ENCODE measurements around the gene C1QTNF12. TPM values are rescaled to one million over a fixed set of nuclear protein-coding genes. Genes with fewer than 3 reads are reported as not detected.

Gene C1QTNF12
- total RNA-seq, 6 experiments from 2014 or later, result 0.40 to 4.0 (median 1.1) TPM; not detected in 1

DNA sequence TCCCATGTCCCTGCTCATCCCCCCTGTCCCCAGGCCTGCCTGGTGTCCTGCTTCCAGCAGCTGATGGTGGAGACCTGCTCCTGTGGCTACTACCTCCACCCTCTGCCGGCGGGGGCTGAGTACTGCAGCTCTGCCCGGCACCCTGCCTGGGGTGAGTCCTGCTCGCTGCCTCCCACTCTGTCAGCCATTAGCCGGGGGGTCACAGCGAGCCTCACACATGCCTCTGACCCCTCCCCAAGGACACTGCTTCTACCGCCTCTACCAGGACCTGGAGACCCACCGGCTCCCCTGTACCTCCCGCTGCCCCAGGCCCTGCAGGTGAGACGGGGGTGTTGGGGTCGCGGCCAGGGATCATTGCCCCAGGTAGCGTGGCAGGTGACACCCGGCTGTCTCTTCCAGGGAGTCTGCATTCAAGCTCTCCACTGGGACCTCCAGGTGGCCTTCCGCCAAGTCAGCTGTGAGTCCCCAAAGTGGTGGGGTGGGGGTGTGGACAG, 43.8 kb upstream of the C1QTNF12 start:
- 22% methylated on average over 5 of the region's 15 CpGs for WGBS (ENCODE audit: insufficient coverage, low coverage, low lambda C conversion rate, missing lambda C conversion rate)

DNA sequence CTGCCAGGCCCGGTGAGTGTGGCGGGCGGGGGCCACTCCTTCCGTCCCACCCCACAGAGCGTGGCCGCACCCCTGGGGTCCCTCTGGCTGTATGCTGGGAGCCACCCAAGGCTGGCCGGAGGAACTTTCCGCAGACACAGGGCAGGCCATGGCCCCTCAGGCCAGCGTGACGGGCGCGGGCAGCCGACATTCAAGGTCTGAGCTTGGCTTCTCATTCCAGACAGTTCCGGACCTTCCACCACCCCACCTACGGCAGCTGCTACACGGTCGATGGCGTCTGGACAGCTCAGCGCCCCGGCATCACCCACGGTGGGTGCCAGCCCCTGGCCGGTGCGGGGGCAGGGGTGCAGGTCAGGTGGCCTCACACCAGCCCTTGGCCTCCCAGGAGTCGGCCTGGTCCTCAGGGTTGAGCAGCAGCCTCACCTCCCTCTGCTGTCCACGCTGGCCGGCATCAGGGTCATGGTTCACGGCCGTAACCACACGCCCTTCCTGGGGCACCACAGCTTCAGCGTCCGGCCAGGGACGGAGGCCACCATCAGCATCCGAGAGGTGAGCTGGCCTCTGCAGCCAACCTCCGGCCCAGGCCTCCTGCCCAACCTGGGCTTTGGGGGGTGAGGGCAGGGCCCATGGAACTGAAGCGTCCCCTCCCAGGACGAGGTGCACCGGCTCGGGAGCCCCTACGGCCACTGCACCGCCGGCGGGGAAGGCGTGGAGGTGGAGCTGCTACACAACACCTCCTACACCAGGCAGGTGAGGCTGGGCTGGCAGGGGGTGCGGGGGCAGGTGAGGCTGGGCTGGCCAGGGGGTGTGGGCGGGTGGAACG, 41.0 kb upstream of the C1QTNF12 start:
- Histone ChIP-seq H3K27me3 (no peaks in the 10 kb centered on the region), H3K27ac (no peak overlapping the region), H3K4me1 (no peaks in the 10 kb centered on the region), H3K4me3 (no peak overlapping the region), H3K36me3 (no peaks in the 10 kb centered on the region), H3K9me3 (no peaks in the 10 kb centered on the region)
- DNase-seq (no peak), ATAC-seq (no peak)
- intact Hi-C loops (cut with DNase I), result no loop called here
- TF ChIP-seq POLR2A (IDR thresholded peaks at IDR 0.05) (no peak), CTCF (IDR thresholded peaks at IDR 0.05) (no peak)
- 100% methylated on average over 1 of the region's 46 CpGs for WGBS (ENCODE audit: insufficient coverage, low coverage, low lambda C conversion rate, missing lambda C conversion rate)

More for the DNA sequence above, 43.8 kb upstream of the C1QTNF12 start:
- ATAC-seq (peak; percentile 80 to 86 (median 82)), DNase-seq (peak; percentile 76 to 81 (median 81))
- no peaks in the 10 kb centered on the region for H3K4me1 ChIP-seq
- H3K9me3 ChIP-seq, result no peaks in the 10 kb centered on the region
- H3K36me3 ChIP-seq, result no peaks in the 10 kb centered on the region
- no peaks in the 10 kb centered on the region for H3K27me3 ChIP-seq
- intact Hi-C loops (cut with DNase I), result loop anchor here (5.0 to 10.0 kb wide), 2 partner anchors 45 to 168 kb away; partner anchors contain the start of gene C1QTNF12 (in 1 of the 2)
- no peak overlapping the region for H3K4me3 ChIP-seq
- peak; percentile 57 to 81 (median 74) for TF ChIP-seq CTCF (IDR thresholded peaks at IDR 0.05)
- TF ChIP-seq POLR2A (IDR thresholded peaks at IDR 0.05), result no peak
- no peak overlapping the region for H3K27ac ChIP-seq

- ATAC-seq (no peak), DNase-seq (peak in 1 of 3 donors; percentile 57)
- Histone ChIP-seq H3K4me3 (no peak overlapping the region), H3K9me3 (no peaks in the 10 kb centered on the region), H3K27me3 (no peaks in the 10 kb centered on the region), H3K4me1 (peaks cover 0 to 7% (median 4%) of the 10 kb centered on the region in 4 donors), H3K36me3 (no peaks in the 10 kb centered on the region), H3K27ac (no peak overlapping the region)
- intact Hi-C loops (cut with DNase I), result no loop called here
- TF ChIP-seq POLR2A (IDR thresholded peaks at IDR 0.05) (no peak), CTCF (IDR thresholded peaks at IDR 0.05) (no peak)
- whole genome bisulfite sequencing (ENCODE audit: insufficient coverage, low coverage, low lambda C conversion rate, missing lambda C conversion rate), result no CpG with 5 or more reads among the region's 50 CpGs
Measured at GRCh38 chr1:1286313-1287261, 40.1 kb upstream of the C1QTNF12 start.

DNA sequence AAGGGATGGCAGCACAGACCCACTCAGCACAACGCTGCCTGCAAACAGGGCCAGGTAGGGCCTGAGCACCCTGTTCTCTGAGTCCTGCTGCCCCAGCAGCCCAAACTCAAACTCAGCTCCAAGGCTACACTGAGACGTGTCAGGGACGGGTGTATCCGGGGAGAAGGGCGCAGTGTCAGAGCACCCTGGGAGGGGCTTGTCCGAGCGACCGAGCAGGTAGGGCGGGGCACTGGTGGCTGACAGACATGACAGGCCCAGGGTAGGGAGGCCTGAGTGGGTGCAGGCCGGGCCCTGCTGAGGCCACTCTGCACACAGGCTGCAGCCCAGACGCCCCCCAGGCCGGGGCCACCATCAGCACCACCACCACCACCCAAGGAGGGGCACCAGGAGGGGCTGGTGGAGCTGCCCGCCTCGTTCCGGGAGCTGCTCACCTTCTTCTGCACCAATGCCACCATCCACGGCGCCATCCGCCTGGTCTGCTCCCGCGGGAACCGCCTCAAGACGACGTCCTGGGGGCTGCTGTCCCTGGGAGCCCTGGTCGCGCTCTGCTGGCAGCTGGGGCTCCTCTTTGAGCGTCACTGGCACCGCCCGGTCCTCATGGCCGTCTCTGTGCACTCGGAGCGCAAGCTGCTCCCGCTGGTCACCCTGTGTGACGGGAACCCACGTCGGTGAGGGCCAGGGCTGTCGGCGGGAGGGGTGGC, 39.2 kb upstream of the C1QTNF12 start:
- Histone ChIP-seq H3K36me3 (no peaks in the 10 kb centered on the region), H3K27ac (no peak overlapping the region), H3K27me3 (no peaks in the 10 kb centered on the region), H3K9me3 (no peaks in the 10 kb centered on the region), H3K4me1 (peaks cover 0 to 15% (median 6%) of the 10 kb centered on the region in 4 donors), H3K4me3 (no peak overlapping the region)
- intact Hi-C loops (cut with DNase I), result no loop called here
- DNase-seq (peak in 1 of 3 donors; percentile 54), ATAC-seq (no peak)
- no peak for TF ChIP-seq POLR2A (IDR thresholded peaks at IDR 0.05)
- TF ChIP-seq CTCF (IDR thresholded peaks at IDR 0.05), result no peak
- 57% methylated on average over 9 of the region's 37 CpGs for whole genome bisulfite sequencing (ENCODE audit: insufficient coverage, low coverage, low lambda C conversion rate, missing lambda C conversion rate)
